Loucy (cell line): ENCODE measurements around the gene C2orf81.
"Not testable (repeated sequence)": the region's sequence is repeated elsewhere in the genome, so short reads cannot be mapped to it uniquely, and the experiment has no call there.

Source experiments
- H2AFZ ChIP-seq: fragments of 200-600 bp; sonication (generic); 2 replicates; pipeline ENCODE4 v1.6.0; 2016; ENCODE audit warnings: antibody characterized with exemption, mild to moderate bottlenecking, low read length, moderate library complexity
- H3F3A ChIP-seq: fragments of 200-600 bp; 2 replicates; pipeline ENCODE4 v1.6.0; 2016; ENCODE audit warnings: antibody characterized with exemption, low read depth, mild to moderate bottlenecking
- H3K27me3 ChIP-seq: fragments of 200-600 bp; sonication (generic); 2 replicates; pipeline ENCODE4 v1.6.1; 2014; ENCODE audit warnings: low read length, mild to moderate bottlenecking; ENCODE audit not compliant: insufficient read depth, poor library complexity, severe bottlenecking
- H3K36me3 ChIP-seq: fragments of 200-600 bp; sonication (generic); 2 replicates; pipeline ENCODE4 v1.6.1; 2016; ENCODE audit warnings: low read length; ENCODE audit not compliant: insufficient read depth
- H3K4me1 ChIP-seq: fragments of 200-600 bp; sonication (generic); 2 replicates; pipeline ENCODE4 v1.5.1; 2014; ENCODE audit warnings: low read length, mild to moderate bottlenecking; ENCODE audit not compliant: insufficient read depth, poor library complexity, severe bottlenecking
- H3K4me2 ChIP-seq: fragments of 200-600 bp; sonication (generic); 2 replicates; pipeline ENCODE4 v1.6.0; 2014; ENCODE audit warnings: antibody characterized with exemption, low read length, low read depth, mild to moderate bottlenecking; ENCODE audit not compliant: poor library complexity, severe bottlenecking
- H3K4me3 ChIP-seq: fragments of 200-600 bp; sonication (generic); 2 replicates; pipeline ENCODE4 v1.5.1; 2014; ENCODE audit warnings: low read length, mild to moderate bottlenecking, mixed read lengths; ENCODE audit not compliant: poor library complexity, severe bottlenecking
- H3K79me2 ChIP-seq: fragments of 200-600 bp; sonication (generic); 2 replicates; pipeline ENCODE4 v1.6.1; 2014; ENCODE audit warnings: low read length; ENCODE audit not compliant: insufficient read depth
- H3K9ac ChIP-seq: fragments of 200-600 bp; sonication (generic); 2 replicates; pipeline ENCODE4 v1.6.0; 2014; ENCODE audit warnings: mild to moderate bottlenecking, low read depth, low read length, moderate library complexity; ENCODE audit not compliant: poor library complexity, severe bottlenecking
- H3K9me2 ChIP-seq: fragments of 200-600 bp; sonication (generic); replicated peaks from 2 replicates; pipeline ENCODE4 v1.6.1; 2016; ENCODE audit warnings: low read depth, low read length, mixed read lengths
- H3K9me3 ChIP-seq: fragments of 200-600 bp; sonication (generic); 2 replicates; pipeline ENCODE4 v1.6.1; 2014; ENCODE audit warnings: mild to moderate bottlenecking, antibody characterized with exemption, low read length, low read depth; ENCODE audit not compliant: insufficient read depth
- H4K20me1 ChIP-seq: fragments of 200-600 bp; sonication (generic); 2 replicates; pipeline ENCODE4 v1.6.0; 2014; ENCODE audit warnings: antibody characterized with exemption, low read length, mild to moderate bottlenecking; ENCODE audit not compliant: insufficient read depth, poor library complexity, severe bottlenecking
- EZH2phosphoT487 ChIP-seq: fragments of 200-600 bp; IDR thresholded peaks from 2 replicates; pipeline ENCODE4 v1.6.1; 2018; ENCODE audit warnings: antibody characterized with exemption, mild to moderate bottlenecking, moderate library complexity, borderline replicate concordance
- TF ChIP-seq, protein P1 (sequence below): fragments of 200-600 bp; sonication (generic); conservative IDR thresholded peaks from 2 replicates; pipeline ENCODE4 v1.5.1; 2014; ENCODE audit warnings: mild to moderate bottlenecking, antibody characterized with exemption, low read length

The C2orf81 gene

DNA sequence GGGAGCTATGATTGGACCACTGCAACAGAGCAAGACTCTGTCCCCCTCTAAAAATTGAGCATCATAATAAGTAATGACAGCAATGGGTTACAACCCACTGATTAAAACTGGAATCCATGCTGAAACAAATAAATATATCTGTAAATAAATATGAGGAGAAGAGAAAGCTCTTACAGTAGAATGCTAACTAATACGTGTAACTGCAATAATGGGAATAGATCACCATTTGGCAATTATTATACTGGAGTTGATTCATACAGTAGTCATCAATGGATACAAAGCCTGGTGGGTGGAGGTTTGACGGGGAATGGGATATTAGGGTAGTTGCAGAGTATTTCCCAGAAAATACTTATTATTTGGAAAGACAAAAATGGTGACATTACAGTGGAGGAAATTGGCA lies 27.4 kb upstream of the C2orf81 start:
- no peak overlapping the region for H3K4me3 ChIP-seq
- no peak overlapping the region for H3K4me2 ChIP-seq
- H4K20me1 ChIP-seq, result no peaks in the 10 kb centered on the region
- no peaks in the 10 kb centered on the region for H3K27me3 ChIP-seq
- no peaks in the 10 kb centered on the region for H3K9me3 ChIP-seq
- no peak overlapping the region for H3K9ac ChIP-seq
- no peak overlapping the region for H2AFZ ChIP-seq
- TF ChIP-seq, protein P1, sequence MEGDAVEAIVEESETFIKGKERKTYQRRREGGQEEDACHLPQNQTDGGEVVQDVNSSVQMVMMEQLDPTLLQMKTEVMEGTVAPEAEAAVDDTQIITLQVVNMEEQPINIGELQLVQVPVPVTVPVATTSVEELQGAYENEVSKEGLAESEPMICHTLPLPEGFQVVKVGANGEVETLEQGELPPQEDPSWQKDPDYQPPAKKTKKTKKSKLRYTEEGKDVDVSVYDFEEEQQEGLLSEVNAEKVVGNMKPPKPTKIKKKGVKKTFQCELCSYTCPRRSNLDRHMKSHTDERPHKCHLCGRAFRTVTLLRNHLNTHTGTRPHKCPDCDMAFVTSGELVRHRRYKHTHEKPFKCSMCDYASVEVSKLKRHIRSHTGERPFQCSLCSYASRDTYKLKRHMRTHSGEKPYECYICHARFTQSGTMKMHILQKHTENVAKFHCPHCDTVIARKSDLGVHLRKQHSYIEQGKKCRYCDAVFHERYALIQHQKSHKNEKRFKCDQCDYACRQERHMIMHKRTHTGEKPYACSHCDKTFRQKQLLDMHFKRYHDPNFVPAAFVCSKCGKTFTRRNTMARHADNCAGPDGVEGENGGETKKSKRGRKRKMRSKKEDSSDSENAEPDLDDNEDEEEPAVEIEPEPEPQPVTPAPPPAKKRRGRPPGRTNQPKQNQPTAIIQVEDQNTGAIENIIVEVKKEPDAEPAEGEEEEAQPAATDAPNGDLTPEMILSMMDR, result no peak
- no peak for TF ChIP-seq EZH2phosphoT487
- no peaks in the 10 kb centered on the region for H3K36me3 ChIP-seq
- H3F3A ChIP-seq, result no peaks in the 10 kb centered on the region
- H3K9me2 ChIP-seq, result no peaks in the 10 kb centered on the region
- H3K4me1 ChIP-seq, result peaks cover 11% of the 10 kb centered on the region
- H3K79me2 ChIP-seq, result no peaks in the 10 kb centered on the region

GRCh38 chr2:74447230-74447999 lies 26.0 kb upstream of the C2orf81 start:
- Histone ChIP-seq H3K27me3 (no peaks in the 10 kb centered on the region), H3K36me3 (no peaks in the 10 kb centered on the region), H3F3A (no peaks in the 10 kb centered on the region), H3K4me3 (no peak overlapping the region), H3K4me2 (no peak overlapping the region), H3K9me3 (no peaks in the 10 kb centered on the region), H3K4me1 (peaks cover 4% of the 10 kb centered on the region), H3K79me2 (no peaks in the 10 kb centered on the region), H3K9me2 (no peaks in the 10 kb centered on the region), H3K9ac (no peak overlapping the region), H4K20me1 (no peaks in the 10 kb centered on the region), H2AFZ (no peak overlapping the region)
- TF ChIP-seq, protein P1, result no peak
- TF ChIP-seq EZH2phosphoT487, result no peak

- TF ChIP-seq, protein P1, result no peak
- no peak for TF ChIP-seq EZH2phosphoT487
- H3K4me3 ChIP-seq, result no peak overlapping the region
- H3K36me3 ChIP-seq, result no peaks in the 10 kb centered on the region
- H3K4me1 ChIP-seq, result peaks cover 10% of the 10 kb centered on the region
- H3K9me3 ChIP-seq, result no peaks in the 10 kb centered on the region
- no peaks in the 10 kb centered on the region for H3F3A ChIP-seq
- no peak overlapping the region for H3K4me2 ChIP-seq
- H3K27me3 ChIP-seq, result no peaks in the 10 kb centered on the region
- no peaks in the 10 kb centered on the region for H4K20me1 ChIP-seq
- no peak overlapping the region for H2AFZ ChIP-seq
- no peak overlapping the region for H3K9ac ChIP-seq
- H3K79me2 ChIP-seq, result peaks cover 4% of the 10 kb centered on the region; the same call in 1 of the 2 replicates
- no peaks in the 10 kb centered on the region for H3K9me2 ChIP-seq
Measured at GRCh38 chr2:74444498-74445318, 23.3 kb upstream of the C2orf81 start.

DNA sequence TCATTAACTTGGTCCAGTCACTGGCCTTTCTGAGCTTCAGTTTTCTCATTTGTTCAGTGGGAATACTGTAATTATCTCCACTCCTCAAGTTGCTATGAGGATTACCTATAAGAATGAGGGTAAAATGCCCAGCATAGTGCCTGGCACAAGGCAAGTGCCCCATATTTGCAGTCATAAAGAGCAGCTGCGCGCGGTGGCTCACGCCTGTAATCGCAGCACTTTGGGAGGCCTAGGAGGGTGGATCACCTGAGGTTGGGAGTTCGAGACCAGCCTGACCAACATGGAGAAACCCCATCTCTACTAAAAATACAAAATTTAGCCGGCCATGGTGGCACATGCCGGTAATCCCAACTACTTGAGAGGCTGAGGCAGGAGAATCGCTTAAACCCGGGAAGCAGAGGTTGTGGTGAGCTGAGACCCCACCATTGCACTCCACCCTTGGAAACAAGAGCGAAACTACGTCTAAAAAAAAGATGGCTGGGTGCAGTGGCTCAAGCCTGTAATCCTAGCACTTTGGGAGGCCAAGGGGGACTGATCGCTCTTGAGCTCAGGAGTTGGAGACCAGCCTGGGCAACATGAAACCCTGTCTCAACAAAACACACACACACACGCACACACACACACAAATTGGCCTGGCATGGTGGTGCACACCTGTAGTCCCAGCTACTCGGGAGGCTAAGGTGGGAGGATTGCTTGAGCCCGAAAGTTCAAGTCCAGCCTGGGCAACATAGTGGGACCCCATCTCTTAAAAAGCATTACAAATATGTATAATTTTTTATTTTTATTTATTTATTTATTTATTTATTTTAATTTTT lies 21.3 kb upstream of the C2orf81 start:
- H4K20me1 ChIP-seq, H3K4me2 ChIP-seq: not testable (repeated sequence)

More for the DNA sequence above, 21.3 kb upstream of the C2orf81 start:
- Histone ChIP-seq H3K4me1 (peaks cover 30% of the 10 kb centered on the region), H3K79me2 (peaks cover 24% of the 10 kb centered on the region; the same call in 1 of the 2 replicates)
- not testable (repeated sequence) for H3K9me3 ChIP-seq, H3K36me3 ChIP-seq, H3K27me3 ChIP-seq, H3K4me3 ChIP-seq, H3K9me2 ChIP-seq, H2AFZ ChIP-seq, H3F3A ChIP-seq, H3K9ac ChIP-seq
